ENCODE measurements around the gene EPHA5. TPM values are rescaled to one million over a fixed set of nuclear protein-coding genes. Genes with fewer than 3 reads are reported as not detected.

Gene EPHA5
- polyA plus RNA-seq, 1 donor (not counting 4 experiments of a cell fraction or from before 2014, with no cell fraction given), result not detected

- dilution Hi-C loops (cut with MboI; ENCODE audit: extremely low pct_ligation_motif_present, low sequenced_read_pairs), result no loop called here
- TF ChIP-seq CTCF (optimal IDR thresholded peaks at IDR 0.05 in 1 of 3, IDR thresholded peaks at IDR 0.05 in 1 of 3, conservative IDR thresholded peaks at IDR 0.05 in 1 of 3; ENCODE audit: extremely low read depth in 1 of 3, insufficient read depth in 2 of 3, low read length in 3 of 3) (no peak), EZH2 (IDR thresholded peaks at IDR 0.05; ENCODE audit: low read length) (no peak)
- Histone ChIP-seq H3K9ac (ENCODE audit: control insufficient read depth, extremely low read depth, insufficient read depth, low read length) (no peak overlapping the region), H3K27ac (ENCODE audit: control insufficient read depth, insufficient read depth, low read length) (no peak overlapping the region), H3K27me3 (ENCODE audit: control insufficient read depth, extremely low read depth, insufficient read depth, low read length) (no peaks in the 10 kb centered on the region), H3K4me2 (ENCODE audit: control insufficient read depth, extremely low read depth, insufficient read depth, low read depth, low read length) (no peak overlapping the region), H3K36me3 (ENCODE audit: control insufficient read depth in 2 of 2, extremely low read depth in 1 of 2, insufficient read depth in 2 of 2, low read length in 2 of 2) (no peaks in the 10 kb centered on the region), H3K9me3 (ENCODE audit: control insufficient read depth, low read depth, low read length) (no peaks in the 10 kb centered on the region), H4K20me1 (ENCODE audit: control insufficient read depth, extremely low read depth, insufficient read depth, low read length) (no peaks in the 10 kb centered on the region), H3K4me1 (ENCODE audit: control insufficient read depth, extremely low read depth, insufficient read depth, low read length) (no peaks in the 10 kb centered on the region), H3K79me2 (ENCODE audit: control insufficient read depth, insufficient read depth, low read length) (no peaks in the 10 kb centered on the region), H3K9me1 (ENCODE audit: control insufficient read depth, extremely low read depth, insufficient read depth, low read length) (no peaks in the 10 kb centered on the region), H2AFZ (ENCODE audit: control insufficient read depth, low read length) (no peak overlapping the region), H3K4me3 (ENCODE audit: control insufficient read depth in 2 of 3, extremely low read depth in 1 of 3, insufficient read depth in 2 of 3, low read depth in 1 of 3, low read length in 3 of 3) (no peak overlapping the region)
- FAIRE-seq (no peak), DNase-seq (ENCODE audit: low read depth, low spot score) (no peak)
Observed at GRCh38 chr4:65336465-65336864, 333.8 kb downstream of the EPHA5 start.

GRCh38 chr4:65316534-65316933 lies 353.8 kb downstream of the EPHA5 start:
- Histone ChIP-seq H3K27me3 (ENCODE audit: control insufficient read depth, extremely low read depth, insufficient read depth, low read length) (no peaks in the 10 kb centered on the region), H3K4me1 (ENCODE audit: control insufficient read depth, extremely low read depth, insufficient read depth, low read length) (no peaks in the 10 kb centered on the region), H3K9me1 (ENCODE audit: control insufficient read depth, extremely low read depth, insufficient read depth, low read length) (no peaks in the 10 kb centered on the region), H3K4me3 (ENCODE audit: control insufficient read depth in 2 of 3, extremely low read depth in 1 of 3, insufficient read depth in 2 of 3, low read depth in 1 of 3, low read length in 3 of 3) (no peak overlapping the region), H3K4me2 (ENCODE audit: control insufficient read depth, extremely low read depth, insufficient read depth, low read depth, low read length) (no peak overlapping the region), H2AFZ (ENCODE audit: control insufficient read depth, low read length) (no peak overlapping the region), H3K36me3 (ENCODE audit: control insufficient read depth in 2 of 2, extremely low read depth in 1 of 2, insufficient read depth in 2 of 2, low read length in 2 of 2) (no peaks in the 10 kb centered on the region), H3K9me3 (ENCODE audit: control insufficient read depth, low read depth, low read length) (no peaks in the 10 kb centered on the region), H3K9ac (ENCODE audit: control insufficient read depth, extremely low read depth, insufficient read depth, low read length) (no peak overlapping the region), H3K27ac (ENCODE audit: control insufficient read depth, insufficient read depth, low read length) (no peak overlapping the region), H4K20me1 (ENCODE audit: control insufficient read depth, extremely low read depth, insufficient read depth, low read length) (no peaks in the 10 kb centered on the region), H3K79me2 (ENCODE audit: control insufficient read depth, insufficient read depth, low read length) (no peaks in the 10 kb centered on the region)
- DNase-seq (ENCODE audit: low read depth, low spot score) (no peak), FAIRE-seq (no peak)
- no peak for TF ChIP-seq EZH2 (IDR thresholded peaks at IDR 0.05; ENCODE audit: low read length)
- TF ChIP-seq CTCF (optimal IDR thresholded peaks at IDR 0.05 in 1 of 3, IDR thresholded peaks at IDR 0.05 in 1 of 3, conservative IDR thresholded peaks at IDR 0.05 in 1 of 3; ENCODE audit: extremely low read depth in 1 of 3, insufficient read depth in 2 of 3, low read length in 3 of 3), result no peak
- dilution Hi-C loops (cut with MboI; ENCODE audit: extremely low pct_ligation_motif_present, low sequenced_read_pairs), result no loop called here

Data from keratinocyte (primary cell).